A549 (cell line): ENCODE data around the gene XBP1. TPM values are rescaled to one million over a fixed set of nuclear protein-coding genes. Genes with fewer than 3 reads are reported as not detected.

Experiments
- ATAC-seq, 2 experiments: fragments of 200-7000 bp in 1 of 2; fragments of >200 bp in 1 of 2; cut with Nextera tagmentation in 1 of 2; cut with Tn5 transposase in 1 of 2; 3 replicates each; pipeline versions ENCODE4 v1.8.0 to v1.9.1; 2018 to 2020; ENCODE audit warnings: mild to moderate bottlenecking in 1 of 2, moderate library complexity in 1 of 2
- CTCF ChIA-PET: fragments of 300-600 bp; sonication (Branson Sonifier 250); formaldehyde crosslinking; extraction: SDS; loops from one replicate; lab custom pipeline; 2021; ENCODE audit warnings: antibody characterized with exemption, inconsistent platforms; lab: Yijun Ruan, JAX
- POLR2A ChIA-PET: fragments of 350-600 bp; formaldehyde crosslinking; extraction: SDS; loops from one replicate; lab custom pipeline; 2021; ENCODE audit warnings: antibody characterized with exemption, inconsistent platforms; lab: Yijun Ruan, JAX
- DNase-seq, 2 experiments: peaks; one replicate each; pipeline versions ENCODE4 v3.0.0 to v3.0.0-alpha.2; 2011 to 2016; ENCODE audit warnings: low read depth in 1 of 2, low spot score in 1 of 2
- FAIRE-seq: peaks from 2 replicates; lab custom pipeline; 2011; peaks lifted over from hg19 to GRCh38; lab: Jason Lieb, UNC
- H3K27ac ChIP-seq, 2 experiments: fragments of >200 bp; sonication (Bioruptor Twin); formaldehyde crosslinking; 3 replicates each; pipeline ENCODE4 v1.5.1; 2016 to 2017
- H3K4me1 ChIP-seq: fragments of >200 bp; sonication (Bioruptor Twin); formaldehyde crosslinking; 3 replicates; pipeline ENCODE4 v1.6.1; 2016
- H3K4me2 ChIP-seq: fragments of >200 bp; sonication (Bioruptor Twin); formaldehyde crosslinking; 3 replicates; pipeline ENCODE4 v1.6.1; 2016
- H3K4me3 ChIP-seq: fragments of >200 bp; sonication (Bioruptor Twin); formaldehyde crosslinking; 3 replicates; pipeline ENCODE4 v1.5.1; 2016
- H3K9me3 ChIP-seq: fragments of >200 bp; sonication (Bioruptor Twin); formaldehyde crosslinking; 3 replicates; pipeline ENCODE4 v1.6.1; 2016
- BHLHE40 ChIP-seq: IDR thresholded peaks from 2 replicates; pipeline ENCODE4 v1.6.1; 2012; ENCODE audit warnings: low read depth, low read length, inconsistent platforms
- CBX2 ChIP-seq: fragments of 200-600 bp; sonication (generic); IDR thresholded peaks from 2 replicates; pipeline ENCODE4 v1.6.1; 2016; ENCODE audit warnings: low read depth, mild to moderate bottlenecking, borderline replicate concordance
- CEBPB ChIP-seq, 2 experiments: fragments of >200 bp in 1 of 2; sonication (Bioruptor Twin) in 1 of 2; formaldehyde crosslinking in 1 of 2; IDR thresholded peaks; 2 replicates each; pipeline ENCODE4 v1.6.1; 2012 to 2016
- EHF ChIP-seq: fragments of 250-450 bp; sonication (Bioruptor Pico); IDR thresholded peaks from 2 replicates; pipeline ENCODE4 v1.5.0; 2020; ENCODE audit warnings: mild to moderate bottlenecking
- EHMT2 ChIP-seq: fragments of 200-600 bp; sonication (generic); IDR thresholded peaks from 2 replicates; pipeline ENCODE4 v1.6.1; 2016; ENCODE audit warnings: antibody characterized with exemption, low read depth, mild to moderate bottlenecking, moderate library complexity
- ESRRA ChIP-seq: fragments of 150-350 bp; IDR thresholded peaks from 2 replicates; pipeline ENCODE4 v1.6.1; 2014; ENCODE audit warnings: mild to moderate bottlenecking, low read length, borderline replicate concordance
- FOSL2 ChIP-seq, 2 experiments: fragments of 450-650 bp in 1 of 2; fragments of >200 bp in 1 of 2; sonication (Bioruptor Twin) in 1 of 2; formaldehyde crosslinking; IDR thresholded peaks; 2 replicates each; pipeline versions ENCODE4 v1.5.0 to v1.6.1; 2016 to 2020; ENCODE audit warnings: mild to moderate bottlenecking in 1 of 2, moderate library complexity in 1 of 2
- HEYL ChIP-seq: fragments of 250-450 bp; sonication (Bioruptor Pico); IDR thresholded peaks from 2 replicates; pipeline ENCODE4 v1.8.0; 2021; ENCODE audit warnings: mild to moderate bottlenecking, moderate library complexity
- HOXB13 ChIP-seq: fragments of 250-450 bp; sonication (Bioruptor Pico); IDR thresholded peaks from 2 replicates; pipeline ENCODE4 v1.5.0; 2020; ENCODE audit warnings: low read depth, mild to moderate bottlenecking, moderate library complexity
- HOXB5 ChIP-seq: fragments of 250-450 bp; sonication (Bioruptor Pico); IDR thresholded peaks from 2 replicates; pipeline ENCODE4 v1.5.0; 2020; ENCODE audit warnings: mild to moderate bottlenecking, moderate library complexity
- JUN ChIP-seq, 2 experiments: fragments of >200 bp; sonication (Bioruptor Twin); formaldehyde crosslinking; IDR thresholded peaks; 2 replicates in 1 of 2; 3 replicates in 1 of 2; pipeline ENCODE4 v1.6.1; 2016 to 2017
- JUNB ChIP-seq: fragments of >200 bp; sonication (Bioruptor Twin); formaldehyde crosslinking; IDR thresholded peaks from 2 replicates; pipeline ENCODE4 v1.6.1; 2016
- MAFK ChIP-seq: fragments of 450-650 bp; IDR thresholded peaks from 2 replicates; pipeline ENCODE4 v1.6.1; 2014; ENCODE audit not compliant: partially characterized antibody
- MAZ ChIP-seq: fragments of 150-350 bp; IDR thresholded peaks from 2 replicates; pipeline ENCODE4 v1.6.1; 2014; ENCODE audit warnings: antibody characterized with exemption, low read depth, low read length, borderline replicate concordance
- MYC ChIP-seq: IDR thresholded peaks from 2 replicates; pipeline ENCODE4 v1.6.1; 2012; ENCODE audit warnings: mild to moderate bottlenecking, inconsistent platforms, low read length, improper control_type of control experiment, borderline replicate concordance
- PHF8 ChIP-seq: fragments of 200-600 bp; sonication (generic); IDR thresholded peaks from 2 replicates; pipeline ENCODE4 v1.6.1; 2016; ENCODE audit warnings: low read depth, mild to moderate bottlenecking, antibody characterized with exemption, moderate library complexity, borderline replicate concordance
- POLR2A ChIP-seq: IDR thresholded peaks from 2 replicates; pipeline ENCODE4 v1.6.1; 2012; ENCODE audit warnings: mild to moderate bottlenecking, low read length
- RARB ChIP-seq: fragments of 250-450 bp; sonication (Bioruptor Pico); IDR thresholded peaks from 2 replicates; pipeline ENCODE4 v1.8.0; 2021; ENCODE audit warnings: mild to moderate bottlenecking, moderate library complexity
- RCOR1 ChIP-seq: fragments of 150-350 bp; IDR thresholded peaks from 2 replicates; pipeline ENCODE4 v1.6.1; 2014; ENCODE audit warnings: antibody characterized with exemption, low read length, low read depth
- RFX5 ChIP-seq: fragments of 450-650 bp; IDR thresholded peaks from 2 replicates; pipeline ENCODE4 v1.7.1; 2014; ENCODE audit warnings: antibody characterized with exemption, mild to moderate bottlenecking, moderate library complexity
- RNF2 ChIP-seq: fragments of 200-600 bp; sonication (generic); IDR thresholded peaks from 2 replicates; pipeline ENCODE4 v1.6.1; 2016; ENCODE audit warnings: low read depth, mild to moderate bottlenecking, antibody characterized with exemption, moderate library complexity, borderline replicate concordance
- TFCP2L1 ChIP-seq: fragments of 250-450 bp; sonication (Bioruptor Pico); IDR thresholded peaks from 2 replicates; pipeline ENCODE4 v1.5.0; 2021; ENCODE audit warnings: mild to moderate bottlenecking
- TP53 ChIP-seq: fragments of 250-450 bp; sonication (Bioruptor Pico); IDR thresholded peaks from 2 replicates; pipeline ENCODE4 v1.5.0; 2021; ENCODE audit warnings: mild to moderate bottlenecking, moderate library complexity
- ZFP36 ChIP-seq: fragments of 450-650 bp; IDR thresholded peaks from 2 replicates; pipeline ENCODE4 v1.6.1; 2014; ENCODE audit warnings: borderline replicate concordance; ENCODE audit not compliant: partially characterized antibody
- ZNF302 ChIP-seq: fragments of 250-450 bp; sonication (Bioruptor Pico); IDR thresholded peaks from 2 replicates; pipeline ENCODE4 v1.9.0; 2021; ENCODE audit warnings: inconsistent platforms, mild to moderate bottlenecking, moderate library complexity
- ZSCAN20 ChIP-seq: fragments of 250-450 bp; sonication (Bioruptor Pico); IDR thresholded peaks from 2 replicates; pipeline ENCODE4 v1.8.0; 2022; ENCODE audit warnings: mild to moderate bottlenecking, moderate library complexity
- WGBS: methylation state at CpG from one replicate; pipeline ENCODE4 v1.1.6; 2017; ENCODE audit errors: missing lambda C conversion rate; 5-methylcytosine and 5-hydroxymethylcytosine counted together
- polyA plus RNA-seq, 4 experiments: library from polyadenylated mRNA; depleted of rRNA in 3 of 4; stranded (reverse); fragments of >200 nt; fragmentation: RNase III in 1 of 4; extraction: RNeasy Plus Mini Kit Qiagen cat#74134 plus additional on column Dnase treatment in 1 of 4; gene quantifications; 2 replicates in 3 of 4; 3 replicates in 1 of 4; pipeline ENCODE4 v1.2.3, GENCODE V29; 2011 to 2017
- TF ChIP-seq, protein P1 (sequence below): fragments of 150-350 bp; IDR thresholded peaks from 2 replicates; pipeline ENCODE4 v1.6.1; 2014; ENCODE audit warnings: low read depth, mild to moderate bottlenecking, low read length
- TF ChIP-seq, protein P2 (sequence below): fragments of >200 bp; sonication (Bioruptor Twin); formaldehyde crosslinking; IDR thresholded peaks from 3 replicates; pipeline ENCODE4 v1.6.1; 2016
- TF ChIP-seq, protein P3 (sequence below): fragments of >200 bp; sonication (Bioruptor Twin); formaldehyde crosslinking; IDR thresholded peaks from 3 replicates; pipeline ENCODE4 v1.5.1; 2016
- TF ChIP-seq, protein P4 (sequence below): IDR thresholded peaks from 2 replicates; pipeline ENCODE4 v1.6.1; 2012

Gene XBP1
- polyA plus RNA-seq, 2 of the 4 experiments (the other 2 are of a cell fraction), result 34.1 to 172 TPM

DNA sequence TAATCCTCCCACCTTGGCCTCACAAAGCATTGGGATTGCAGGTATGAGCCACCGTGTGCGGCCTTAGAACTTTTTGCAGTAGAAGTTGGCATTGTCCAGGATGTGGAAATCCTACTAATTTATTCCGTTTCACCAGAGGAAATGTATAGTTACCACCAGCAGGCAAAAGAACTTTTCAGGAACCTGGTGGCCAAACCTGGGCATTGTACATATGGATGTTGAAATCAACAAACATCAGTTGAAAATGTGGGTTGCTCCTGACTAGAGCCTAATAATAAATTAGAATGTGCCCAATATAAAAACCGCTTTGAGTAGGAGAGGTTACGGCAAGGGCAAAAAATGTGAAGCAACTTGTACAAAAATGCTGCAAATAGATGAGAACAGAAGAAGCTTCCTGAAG lies 40.7 kb upstream of the XBP1 start:
- WGBS, result 83% methylated on average over 5 of the region's 5 CpGs
- POLR2A ChIA-PET, result no interaction called here

DNA sequence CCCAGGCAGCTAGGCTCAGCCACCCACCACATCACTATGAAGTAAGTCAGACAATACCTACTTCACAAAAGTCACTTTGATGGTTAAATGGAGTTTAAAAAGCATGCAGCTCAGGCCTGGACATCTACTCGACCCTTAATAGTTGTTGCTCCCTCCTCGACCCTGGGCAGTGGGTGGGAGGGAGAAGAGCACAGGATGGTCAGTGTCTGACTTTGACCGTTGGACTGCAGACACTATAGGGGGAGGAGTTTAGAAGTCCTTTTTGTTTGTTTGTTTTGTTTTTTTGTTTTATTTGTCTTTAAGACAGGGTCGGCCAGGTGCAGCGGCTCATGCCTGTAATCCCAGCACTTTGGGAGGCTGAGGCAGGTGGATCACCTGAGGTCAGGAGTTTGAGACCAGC lies 38.6 kb upstream of the XBP1 start:
- POLR2A ChIA-PET, result no interaction called here
- no peak for TF ChIP-seq MYC
- no peak for TF ChIP-seq TFCP2L1 (CRISPR knock-in tag)
- TF ChIP-seq ZFP36, result no peak
- TF ChIP-seq, protein P1, sequence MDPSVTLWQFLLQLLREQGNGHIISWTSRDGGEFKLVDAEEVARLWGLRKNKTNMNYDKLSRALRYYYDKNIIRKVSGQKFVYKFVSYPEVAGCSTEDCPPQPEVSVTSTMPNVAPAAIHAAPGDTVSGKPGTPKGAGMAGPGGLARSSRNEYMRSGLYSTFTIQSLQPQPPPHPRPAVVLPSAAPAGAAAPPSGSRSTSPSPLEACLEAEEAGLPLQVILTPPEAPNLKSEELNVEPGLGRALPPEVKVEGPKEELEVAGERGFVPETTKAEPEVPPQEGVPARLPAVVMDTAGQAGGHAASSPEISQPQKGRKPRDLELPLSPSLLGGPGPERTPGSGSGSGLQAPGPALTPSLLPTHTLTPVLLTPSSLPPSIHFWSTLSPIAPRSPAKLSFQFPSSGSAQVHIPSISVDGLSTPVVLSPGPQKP, result no peak
- no peak for TF ChIP-seq MAFK
- no peak for TF ChIP-seq MAZ
- TF ChIP-seq EHF, result no peak
- no peak for TF ChIP-seq HEYL (CRISPR knock-in tag)
- TF ChIP-seq RARB (CRISPR knock-in tag), result no peak
- no peak for TF ChIP-seq CEBPB (IDR thresholded peaks at IDR 0.05)
- no peak for TF ChIP-seq HOXB5 (CRISPR knock-in tag)
- TF ChIP-seq ESRRA, result no peak
- TF ChIP-seq, all 56 proteins: peak for 0
- no peak for FAIRE-seq
- no peak overlapping the region for H3K4me2 ChIP-seq
- CTCF ChIA-PET, result interaction anchor here (0.7 to 3.4 kb wide), 3 partner anchors 10 to 238 kb away, joined by 3 to 12 read pairs (median 9); no protein-coding TSS in a partner anchor
- no peak overlapping the region for H3K4me3 ChIP-seq
- ATAC-seq, result no peak
- no peaks in the 10 kb centered on the region for H3K4me1 ChIP-seq
- H3K27ac ChIP-seq, result no peak overlapping the region
- no peak for DNase-seq
- 52% methylated on average over 5 of the region's 5 CpGs for WGBS
- no peaks in the 10 kb centered on the region for H3K9me3 ChIP-seq

More for the DNA sequence above, 40.7 kb upstream of the XBP1 start:
- no peak overlapping the region for H3K27ac ChIP-seq
- FAIRE-seq (no peak), DNase-seq (no peak), ATAC-seq (no peak)
- H3K4me3 ChIP-seq, result no peak overlapping the region
- H3K4me1 ChIP-seq, result no peaks in the 10 kb centered on the region
- TF ChIP-seq CEBPB (IDR thresholded peaks at IDR 0.05), result no peak
- TF ChIP-seq CBX2, result no peak
- no peak for TF ChIP-seq ESRRA
- no peak for TF ChIP-seq EHMT2
- TF ChIP-seq, protein P2, sequence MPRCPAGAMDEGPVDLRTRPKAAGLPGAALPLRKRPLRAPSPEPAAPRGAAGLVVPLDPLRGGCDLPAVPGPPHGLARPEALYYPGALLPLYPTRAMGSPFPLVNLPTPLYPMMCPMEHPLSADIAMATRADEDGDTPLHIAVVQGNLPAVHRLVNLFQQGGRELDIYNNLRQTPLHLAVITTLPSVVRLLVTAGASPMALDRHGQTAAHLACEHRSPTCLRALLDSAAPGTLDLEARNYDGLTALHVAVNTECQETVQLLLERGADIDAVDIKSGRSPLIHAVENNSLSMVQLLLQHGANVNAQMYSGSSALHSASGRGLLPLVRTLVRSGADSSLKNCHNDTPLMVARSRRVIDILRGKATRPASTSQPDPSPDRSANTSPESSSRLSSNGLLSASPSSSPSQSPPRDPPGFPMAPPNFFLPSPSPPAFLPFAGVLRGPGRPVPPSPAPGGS, result no peak
- no peak for TF ChIP-seq JUN (IDR thresholded peaks at IDR 0.05)
- TF ChIP-seq JUNB, result no peak
- TF ChIP-seq, protein P3, sequence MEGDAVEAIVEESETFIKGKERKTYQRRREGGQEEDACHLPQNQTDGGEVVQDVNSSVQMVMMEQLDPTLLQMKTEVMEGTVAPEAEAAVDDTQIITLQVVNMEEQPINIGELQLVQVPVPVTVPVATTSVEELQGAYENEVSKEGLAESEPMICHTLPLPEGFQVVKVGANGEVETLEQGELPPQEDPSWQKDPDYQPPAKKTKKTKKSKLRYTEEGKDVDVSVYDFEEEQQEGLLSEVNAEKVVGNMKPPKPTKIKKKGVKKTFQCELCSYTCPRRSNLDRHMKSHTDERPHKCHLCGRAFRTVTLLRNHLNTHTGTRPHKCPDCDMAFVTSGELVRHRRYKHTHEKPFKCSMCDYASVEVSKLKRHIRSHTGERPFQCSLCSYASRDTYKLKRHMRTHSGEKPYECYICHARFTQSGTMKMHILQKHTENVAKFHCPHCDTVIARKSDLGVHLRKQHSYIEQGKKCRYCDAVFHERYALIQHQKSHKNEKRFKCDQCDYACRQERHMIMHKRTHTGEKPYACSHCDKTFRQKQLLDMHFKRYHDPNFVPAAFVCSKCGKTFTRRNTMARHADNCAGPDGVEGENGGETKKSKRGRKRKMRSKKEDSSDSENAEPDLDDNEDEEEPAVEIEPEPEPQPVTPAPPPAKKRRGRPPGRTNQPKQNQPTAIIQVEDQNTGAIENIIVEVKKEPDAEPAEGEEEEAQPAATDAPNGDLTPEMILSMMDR, result no peak
- TF ChIP-seq MAZ, result no peak
- H3K4me2 ChIP-seq, result no peak overlapping the region
- CTCF ChIA-PET, result interaction anchor here (0.6 to 0.7 kb wide), 3 partner anchors 12 to 200 kb away, joined by 3 to 5 read pairs (median 3); no protein-coding TSS in a partner anchor
- H3K9me3 ChIP-seq, result no peaks in the 10 kb centered on the region

DNA sequence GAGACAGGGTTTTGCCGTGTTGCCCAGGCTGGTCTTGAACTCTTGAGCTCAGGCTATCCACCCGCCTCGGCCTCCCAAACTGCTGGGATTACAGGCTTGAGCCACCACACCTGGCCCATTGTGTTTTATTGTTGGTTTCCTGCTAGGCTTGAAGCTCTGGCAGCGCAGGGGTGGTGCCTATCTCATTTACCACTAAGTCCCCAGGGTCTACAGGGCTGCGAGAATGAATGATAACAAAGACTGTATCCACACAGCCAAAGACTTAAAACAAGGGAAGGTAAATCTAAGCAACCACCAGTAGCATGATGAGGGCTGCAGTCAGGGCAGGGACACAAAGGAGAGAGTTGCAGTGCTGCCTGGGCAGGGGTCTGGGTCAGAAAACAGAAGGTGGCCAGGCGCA lies 37.3 kb upstream of the XBP1 start:
- ChIA-PET CTCF (interaction anchor here (0.7 to 3.4 kb wide), 2 partner anchors 9 to 237 kb away, joined by 3 to 12 read pairs; no protein-coding TSS in a partner anchor), POLR2A (no interaction called here)
- FAIRE-seq (no peak), ATAC-seq (no peak), DNase-seq (no peak)
- Histone ChIP-seq H3K27ac (no peak overlapping the region), H3K4me2 (no peak overlapping the region), H3K9me3 (no peaks in the 10 kb centered on the region), H3K4me1 (no peaks in the 10 kb centered on the region), H3K4me3 (no peak overlapping the region)
- WGBS, result 88% methylated on average over 6 of the region's 6 CpGs
- TF ChIP-seq TP53 (CRISPR knock-in tag) (no peak), ZNF302 (CRISPR knock-in tag) (no peak), ZSCAN20 (no peak), BHLHE40 (no peak), POLR2A (no peak), ESRRA (no peak), MAFK (no peak), MAZ (no peak), RFX5 (no peak), RCOR1 (no peak), PHF8 (no peak), RNF2 (no peak), HOXB5 (CRISPR knock-in tag) (no peak), HOXB13 (CRISPR knock-in tag) (no peak), FOSL2 (IDR thresholded peaks at IDR 0.05) (no peak), FOSL2 (CRISPR knock-in tag; IDR thresholded peaks at IDR 0.05) (no peak), ZFP36 (no peak)
- TF ChIP-seq, protein P4, sequence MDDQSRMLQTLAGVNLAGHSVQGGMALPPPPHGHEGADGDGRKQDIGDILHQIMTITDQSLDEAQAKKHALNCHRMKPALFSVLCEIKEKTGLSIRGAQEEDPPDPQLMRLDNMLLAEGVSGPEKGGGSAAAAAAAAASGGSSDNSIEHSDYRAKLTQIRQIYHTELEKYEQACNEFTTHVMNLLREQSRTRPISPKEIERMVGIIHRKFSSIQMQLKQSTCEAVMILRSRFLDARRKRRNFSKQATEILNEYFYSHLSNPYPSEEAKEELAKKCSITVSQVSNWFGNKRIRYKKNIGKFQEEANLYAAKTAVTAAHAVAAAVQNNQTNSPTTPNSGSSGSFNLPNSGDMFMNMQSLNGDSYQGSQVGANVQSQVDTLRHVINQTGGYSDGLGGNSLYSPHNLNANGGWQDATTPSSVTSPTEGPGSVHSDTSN, result no peak
